HCT116 (cell line): Measurements from ENCODE around the gene KLHL22.

ENCODE experiments used
- ATF3 ChIP-seq: IDR thresholded peaks from 2 replicates; pipeline ENCODE4 v1.6.1; 2012
- CEBPB ChIP-seq: IDR thresholded peaks from 2 replicates; pipeline ENCODE4 v1.6.1; 2012; ENCODE audit warnings: low read depth
- CTCF ChIP-seq, 3 experiments: fragments of 200-600 bp in 1 of 3; sonication (generic) in 1 of 3; IDR thresholded peaks in 2 of 3; conservative IDR thresholded peaks in 1 of 3; 2 replicates each; pipeline ENCODE4 v1.5.1; 2012 to 2017; ENCODE audit warnings: low read depth in 2 of 3, low read length in 2 of 3, antibody characterized with exemption in 1 of 3, borderline replicate concordance in 1 of 3, control low read depth in 1 of 3, mild to moderate bottlenecking in 1 of 3, mixed read lengths in 1 of 3, mixed run types in 1 of 3, moderate library complexity in 1 of 3; ENCODE audit not compliant: insufficient read depth in 1 of 3
- EGR1 ChIP-seq: IDR thresholded peaks from 2 replicates; pipeline ENCODE4 v1.6.1; 2012; ENCODE audit warnings: low read depth
- ELF1 ChIP-seq: IDR thresholded peaks from 2 replicates; pipeline ENCODE4 v1.6.1; 2012; ENCODE audit warnings: low read depth, borderline replicate concordance
- EZH2 ChIP-seq: fragments of 200-600 bp; sonication (generic); IDR thresholded peaks from 2 replicates; pipeline ENCODE4 v1.6.1; 2017; ENCODE audit warnings: antibody characterized with exemption, mixed run types
- EZH2phosphoT487 ChIP-seq: fragments of 200-600 bp; IDR thresholded peaks from 2 replicates; pipeline ENCODE4 v1.6.1; 2018; ENCODE audit warnings: antibody characterized with exemption, borderline replicate concordance
- JUND ChIP-seq: IDR thresholded peaks from 2 replicates; pipeline ENCODE4 v1.6.1; 2012
- MAX ChIP-seq: IDR thresholded peaks from 2 replicates; pipeline ENCODE4 v1.6.1; 2012
- POLR2A ChIP-seq: IDR thresholded peaks from 2 replicates; pipeline ENCODE4 v1.7.0; 2011; ENCODE audit warnings: borderline replicate concordance; ENCODE audit not compliant: insufficient read depth, insufficient read length; ENCODE audit errors: extremely low read depth
- RAD21 ChIP-seq: IDR thresholded peaks from 2 replicates; pipeline ENCODE4 v1.6.1; 2012; ENCODE audit warnings: low read depth, mild to moderate bottlenecking
- REST ChIP-seq: IDR thresholded peaks from 2 replicates; pipeline ENCODE4 v1.6.1; 2012; ENCODE audit warnings: low read depth
- SIN3A ChIP-seq: IDR thresholded peaks from 2 replicates; pipeline ENCODE4 v1.6.1; 2012; ENCODE audit warnings: low read depth
- ZBTB33 ChIP-seq: IDR thresholded peaks from 2 replicates; pipeline ENCODE4 v1.6.1; 2011; ENCODE audit warnings: mild to moderate bottlenecking, low read length, moderate library complexity; ENCODE audit not compliant: insufficient replicate concordance; ENCODE audit errors: extremely low read depth

- TF ChIP-seq CTCF (IDR thresholded peaks at IDR 0.05 in 2 of 3, conservative IDR thresholded peaks at IDR 0.05 in 1 of 3; ENCODE audit: borderline replicate concordance in 1 of 3, insufficient read depth in 1 of 3, low read depth in 2 of 3, low read length in 2 of 3) (no peak), ZBTB33 (no peak), CEBPB (no peak), MAX (no peak), RAD21 (no peak), ELF1 (no peak), SIN3A (no peak), POLR2A (no peak), ATF3 (no peak), JUND (no peak), EZH2phosphoT487 (no peak), EGR1 (no peak), EZH2 (no peak), REST (no peak)
These were observed 59.9 kb downstream of the KLHL22 start for GRCh38 chr22:20435436-20436306.
